HCT116 (cell line): ENCODE data around the gene TMEM135. TPM values are rescaled to one million over a fixed set of nuclear protein-coding genes. Genes with fewer than 3 reads are reported as not detected.

Source experiments
- total RNA-seq: library from RNA; stranded (reverse); gene quantifications from one replicate; pipeline ENCODE4 v1.2.1, GENCODE V29; 2021; ENCODE audit not compliant: unreplicated experiment

TMEM135 gene
- total RNA-seq, 1 experiment from 2014 or later, result 50.6 TPM

Other genes with a start within 250 kb of the TMEM135 start
- gene PRSS23, start 237.4 kb upstream of the TMEM135 start, total RNA-seq, result 3.8 TPM
- 4.4 TPM for gene FZD4, start 82.5 kb upstream of the TMEM135 start, total RNA-seq